CD4-positive, CD25-positive, alpha-beta regulatory T cell (primary cell): ENCODE data around the gene ALAS1. TPM values are rescaled to one million over a fixed set of nuclear protein-coding genes. Genes with fewer than 3 reads are reported as not detected.
A peak's percentile ranks its signal among the peaks of the same experiment; 100 is the strongest.

Experiments used
- ATAC-seq, 2 donors: fragments of 150-1000 bp; cut with Tn5 transposase; one replicate each; pipeline ENCODE4 v1.10.0; 2021; ENCODE audit warnings: low read depth in 2 of 2, moderate number of reproducible peaks in 2 of 2, moderate library complexity in 1 of 2
- DNase-seq, 3 donors: peaks; one replicate each; pipeline versions ENCODE4 v3.0.0 to v3.0.0-alpha.2; 2012 to 2022; ENCODE audit warnings: mixed read lengths in 1 of 3
- H3K27ac ChIP-seq: one replicate; pipeline ENCODE4 v1.7.0; 2013; ENCODE audit warnings: mild to moderate bottlenecking, low read length; ENCODE audit not compliant: insufficient read depth, poor library complexity, severe bottlenecking
- H3K27me3 ChIP-seq: one replicate; pipeline ENCODE4 v1.7.0; 2013; ENCODE audit warnings: low read length; ENCODE audit not compliant: control insufficient read depth, insufficient read depth
- H3K36me3 ChIP-seq: one replicate; pipeline ENCODE4 v1.7.0; 2013; ENCODE audit warnings: mild to moderate bottlenecking, low read length, moderate library complexity; ENCODE audit not compliant: control insufficient read depth, insufficient read depth
- H3K4me1 ChIP-seq: 2 replicates; pipeline ENCODE4 v1.7.0; 2013; ENCODE audit warnings: mild to moderate bottlenecking, low read length; ENCODE audit not compliant: insufficient read depth, control insufficient read depth, poor library complexity, severe bottlenecking
- H3K4me3 ChIP-seq: one replicate; pipeline ENCODE4 v1.7.0; 2013; ENCODE audit warnings: low read depth, mild to moderate bottlenecking, low read length, moderate library complexity
- H3K9me3 ChIP-seq, 2 experiments: 1 replicate in 1 of 2; 2 replicates in 1 of 2; pipeline ENCODE4 v1.7.0; 2013; ENCODE audit warnings: low read length in 2 of 2, mild to moderate bottlenecking in 1 of 2, moderate library complexity in 1 of 2; ENCODE audit not compliant: control insufficient read depth in 2 of 2
- H3K27ac Mint-ChIP-seq, 3 donors: one replicate each; pipeline ENCODE4 v1.8.0; 2020 to 2022; ENCODE audit warnings: mild to moderate bottlenecking in 3 of 3, mixed read lengths in 3 of 3, moderate library complexity in 2 of 3
- H3K27me3 Mint-ChIP-seq: one replicate; pipeline ENCODE4 v1.8.0; 2022; ENCODE audit warnings: mild to moderate bottlenecking, mixed read lengths
- H3K36me3 Mint-ChIP-seq: one replicate; pipeline ENCODE4 v1.8.0; 2020; ENCODE audit warnings: mixed read lengths
- H3K4me1 Mint-ChIP-seq, 4 donors: one replicate each; pipeline ENCODE4 v1.8.0; 2020 to 2022; ENCODE audit warnings: mixed read lengths in 4 of 4, mild to moderate bottlenecking in 1 of 4
- H3K4me3 Mint-ChIP-seq, 4 donors: one replicate each; pipeline ENCODE4 v1.8.0; 2020 to 2022; ENCODE audit warnings: mild to moderate bottlenecking in 4 of 4, mixed read lengths in 4 of 4, moderate library complexity in 3 of 4
- H3K9me3 Mint-ChIP-seq, 7 donors: one replicate each; pipeline ENCODE4 v1.8.0; 2020 to 2022; ENCODE audit warnings: mixed read lengths in 7 of 7, mild to moderate bottlenecking in 3 of 7, moderate library complexity in 2 of 7
- polyA plus RNA-seq, 4 donors: library from polyadenylated mRNA; unstranded; fragments of 300-500 nt; fragmentation: Illumina TruSeq; gene quantifications; one replicate each; pipeline ENCODE4 v1.2.3, GENCODE V29; 2021
- total RNA-seq: library from RNA; stranded (reverse); gene quantifications from one replicate; pipeline ENCODE4 v1.2.3, GENCODE V29; 2022

The ALAS1 gene
- total and polyA plus RNA-seq, 5 donors from 2014 or later: 17.1 to 41.4 (median 27.7) TPM

GRCh38 chr3:52230461-52230860 is 32.5 kb downstream of the ALAS1 start:
- H3K27me3 ChIP-seq: no peaks in the 10 kb centered on the region
- no peak overlapping the region for H3K27ac ChIP-seq
- no peaks in the 10 kb centered on the region for H3K9me3 ChIP-seq
- no peak for DNase-seq
- Mint-ChIP-seq H3K9me3 (no peaks in the 10 kb centered on the region), H3K36me3 (peaks cover 18% of the 10 kb centered on the region), H3K27me3 (no peaks in the 10 kb centered on the region), H3K4me3 (no peak overlapping the region), H3K4me1 (peaks cover 0 to 65% (median 31%) of the 10 kb centered on the region in 4 donors), H3K27ac (peak overlapping the region in 2 of 3 donors; percentile 47 to 78)
- H3K4me1 ChIP-seq: peaks cover 45% of the 10 kb centered on the region
- no peak for ATAC-seq
- H3K36me3 ChIP-seq: peaks cover 69% of the 10 kb centered on the region
- H3K4me3 ChIP-seq: no peak overlapping the region

- H3K36me3 Mint-ChIP-seq: peaks cover 18% of the 10 kb centered on the region
- H3K4me1 Mint-ChIP-seq: peaks cover 0 to 65% (median 33%) of the 10 kb centered on the region in 4 donors
- no peaks in the 10 kb centered on the region for H3K9me3 Mint-ChIP-seq
- Histone ChIP-seq H3K4me1 (peaks cover 46% of the 10 kb centered on the region), H3K27me3 (no peaks in the 10 kb centered on the region), H3K4me3 (no peak overlapping the region), H3K27ac (peak overlapping the region; percentile 57), H3K9me3 (no peaks in the 10 kb centered on the region), H3K36me3 (peaks cover 69% of the 10 kb centered on the region)
- DNase-seq (no peak), ATAC-seq (no peak)
- H3K27ac Mint-ChIP-seq: peak overlapping the region in 2 of 3 donors; percentile 26 to 87
- no peaks in the 10 kb centered on the region for H3K27me3 Mint-ChIP-seq
- H3K4me3 Mint-ChIP-seq: peak overlapping the region in 1 of 4 donors; percentile 77
Measured at GRCh38 chr3:52230889-52231499, 33.0 kb downstream of the ALAS1 start.

GRCh38 chr3:52231502-52232278 is 33.7 kb downstream of the ALAS1 start:
- Histone ChIP-seq H3K9me3 (no peaks in the 10 kb centered on the region), H3K27me3 (no peaks in the 10 kb centered on the region), H3K4me3 (no peak overlapping the region), H3K27ac (peak overlapping the region; percentile 57), H3K36me3 (peaks cover 69% of the 10 kb centered on the region), H3K4me1 (peaks cover 47% of the 10 kb centered on the region)
- peaks cover 0 to 65% (median 30%) of the 10 kb centered on the region in 4 donors for H3K4me1 Mint-ChIP-seq
- H3K4me3 Mint-ChIP-seq: peak overlapping the region in 3 of 4 donors; percentile 50 to 77 (median 60)
- DNase-seq (peak; percentile 77 to 86 (median 79)), ATAC-seq (peak; percentile 73 to 79)
- H3K9me3 Mint-ChIP-seq: no peaks in the 10 kb centered on the region
- H3K27ac Mint-ChIP-seq: peak overlapping the region in 2 of 3 donors; percentile 26 to 87
- peaks cover 18% of the 10 kb centered on the region for H3K36me3 Mint-ChIP-seq
- H3K27me3 Mint-ChIP-seq: no peaks in the 10 kb centered on the region

GRCh38 chr3:52232279-52233107 is 34.5 kb downstream of the ALAS1 start:
- Histone ChIP-seq H3K9me3 (no peaks in the 10 kb centered on the region), H3K36me3 (peaks cover 67% of the 10 kb centered on the region), H3K27ac (peak overlapping the region; percentile 57), H3K27me3 (no peaks in the 10 kb centered on the region), H3K4me3 (no peak overlapping the region), H3K4me1 (peaks cover 55% of the 10 kb centered on the region)
- H3K4me1 Mint-ChIP-seq: peaks cover 0 to 69% (median 30%) of the 10 kb centered on the region in 4 donors
- H3K27ac Mint-ChIP-seq: peak overlapping the region in 1 of 3 donors; percentile 81
- peaks cover 18% of the 10 kb centered on the region for H3K36me3 Mint-ChIP-seq
- DNase-seq (peak in 1 of 3 donors; percentile 54), ATAC-seq (no peak)
- H3K27me3 Mint-ChIP-seq: no peaks in the 10 kb centered on the region
- H3K4me3 Mint-ChIP-seq: peak overlapping the region in 2 of 4 donors; percentile 38 to 63
- H3K9me3 Mint-ChIP-seq: no peaks in the 10 kb centered on the region

GRCh38 chr3:52233108-52233591 is 35.2 kb downstream of the ALAS1 start:
- Mint-ChIP-seq H3K27ac (peak overlapping the region in 2 of 3 donors; percentile 26 to 81), H3K4me1 (peaks cover 0 to 74% (median 30%) of the 10 kb centered on the region in 4 donors), H3K9me3 (no peaks in the 10 kb centered on the region), H3K27me3 (no peaks in the 10 kb centered on the region), H3K36me3 (peaks cover 18% of the 10 kb centered on the region), H3K4me3 (peak overlapping the region in 3 of 4 donors; percentile 28 to 63 (median 38))
- Histone ChIP-seq H3K36me3 (peaks cover 63% of the 10 kb centered on the region), H3K9me3 (no peaks in the 10 kb centered on the region), H3K27ac (no peak overlapping the region), H3K4me3 (no peak overlapping the region), H3K4me1 (peaks cover 62% of the 10 kb centered on the region), H3K27me3 (no peaks in the 10 kb centered on the region)
- ATAC-seq (no peak), DNase-seq (no peak)

- Mint-ChIP-seq H3K27ac (peak overlapping the region; percentile 26 to 81 (median 69)), H3K27me3 (no peaks in the 10 kb centered on the region), H3K9me3 (no peaks in the 10 kb centered on the region), H3K4me1 (peaks cover 0 to 79% (median 33%) of the 10 kb centered on the region in 4 donors), H3K4me3 (peak overlapping the region in 2 of 4 donors; percentile 14 to 41), H3K36me3 (peaks cover 18% of the 10 kb centered on the region)
- peak overlapping the region; percentile 14 for H3K27ac ChIP-seq
- no peaks in the 10 kb centered on the region for H3K27me3 ChIP-seq
- DNase-seq (no peak), ATAC-seq (no peak)
- H3K4me3 ChIP-seq: no peak overlapping the region
- no peaks in the 10 kb centered on the region for H3K9me3 ChIP-seq
- H3K36me3 ChIP-seq: peaks cover 56% of the 10 kb centered on the region
- H3K4me1 ChIP-seq: peaks cover 66% of the 10 kb centered on the region
Measured at GRCh38 chr3:52233968-52234367, 36.0 kb downstream of the ALAS1 start.
